Vagina (tissue), 2 donors: ENCODE data around the gene ZCCHC7. TPM values are rescaled to one million over a fixed set of nuclear protein-coding genes. Genes with fewer than 3 reads are reported as not detected.

Experiments
- DNase-seq, 2 donors: peaks; one replicate each; pipeline ENCODE4 v3.0.0-alpha.2; 2017; ENCODE audit errors: extremely low spot score in 2 of 2
- H3K27ac ChIP-seq: fragments of 200-600 bp; sonication (generic); one replicate; pipeline ENCODE4 v1.5.1; 2019
- H3K27me3 ChIP-seq: fragments of 200-600 bp; sonication (generic); one replicate; pipeline ENCODE4 v1.5.1; 2019
- H3K36me3 ChIP-seq, 2 donors: fragments of 200-600 bp; sonication (generic); one replicate each; pipeline ENCODE4 v1.5.1; 2017 to 2019
- H3K4me1 ChIP-seq: fragments of 200-600 bp; sonication (generic); one replicate; pipeline ENCODE4 v1.5.1; 2019
- H3K4me3 ChIP-seq, 2 donors: fragments of 200-600 bp; sonication (generic); 1 replicate in 1 of 2; 2 replicates in 1 of 2; pipeline ENCODE4 v1.5.1; 2016 to 2019
- H3K9me3 ChIP-seq: fragments of 200-600 bp; sonication (generic); one replicate; pipeline ENCODE4 v1.5.1; 2019
- CTCF ChIP-seq, 3 experiments: fragments of 450-650 bp in 2 of 3; fragments of 200-600 bp in 1 of 3; sonication (generic) in 1 of 3; IDR thresholded peaks; one replicate each; pipeline ENCODE4 v1.5.1; 2017 to 2019; ENCODE audit warnings: antibody characterized with exemption in 3 of 3, mild to moderate bottlenecking in 2 of 3, moderate library complexity in 2 of 3
- POLR2A ChIP-seq, 2 donors: fragments of 450-650 bp; IDR thresholded peaks; one replicate each; pipeline ENCODE4 v1.6.1; 2017; ENCODE audit warnings: antibody characterized with exemption in 2 of 2, mild to moderate bottlenecking in 2 of 2, moderate library complexity in 2 of 2
- POLR2AphosphoS5 ChIP-seq, 2 donors: sonication (generic); formaldehyde crosslinking; IDR thresholded peaks; one replicate each; pipeline ENCODE4 v1.9.0; 2017; ENCODE audit warnings: antibody characterized with exemption in 2 of 2, mild to moderate bottlenecking in 2 of 2, low read depth in 1 of 2; ENCODE audit not compliant: insufficient read depth in 1 of 2
- intact Hi-C: fragments of 100-400 bp; cut with DNase I; formaldehyde crosslinking; loops from one replicate; pipeline ENCODE4 v1.15.1; 2023
- total RNA-seq: library from RNA; depleted of rRNA; stranded (reverse); fragments of >200 nt; gene quantifications from one replicate; pipeline ENCODE4 v1.2.3, GENCODE V29; 2016

Gene ZCCHC7
- total RNA-seq, 1 donor from 2014 or later: 15.2 TPM

- H3K4me1 ChIP-seq: no peaks in the 10 kb centered on the region
- H3K27me3 ChIP-seq: no peaks in the 10 kb centered on the region
- intact Hi-C loops: no loop called here
- H3K36me3 ChIP-seq: no peaks in the 10 kb centered on the region
- no peak overlapping the region for H3K4me3 ChIP-seq
- no peak overlapping the region for H3K27ac ChIP-seq
- H3K9me3 ChIP-seq: no peaks in the 10 kb centered on the region
- TF ChIP-seq CTCF (IDR thresholded peaks at IDR 0.05) (no peak), POLR2A (IDR thresholded peaks at IDR 0.05) (no peak), POLR2AphosphoS5 (IDR thresholded peaks at IDR 0.05; ENCODE audit: insufficient read depth in 1 of 2, low read depth in 1 of 2) (no peak)
- no peak for DNase-seq
Observed at GRCh38 chr9:37151812-37152211, 31.4 kb downstream of the ZCCHC7 start.

- Histone ChIP-seq H3K4me1 (no peaks in the 10 kb centered on the region), H3K27me3 (no peaks in the 10 kb centered on the region), H3K9me3 (no peaks in the 10 kb centered on the region), H3K36me3 (no peaks in the 10 kb centered on the region), H3K27ac (no peak overlapping the region), H3K4me3 (no peak overlapping the region)
- intact Hi-C loops: no loop called here
- no peak for DNase-seq
- TF ChIP-seq CTCF (IDR thresholded peaks at IDR 0.05) (no peak), POLR2A (IDR thresholded peaks at IDR 0.05) (no peak), POLR2AphosphoS5 (IDR thresholded peaks at IDR 0.05; ENCODE audit: insufficient read depth in 1 of 2, low read depth in 1 of 2) (no peak)
Observed at GRCh38 chr9:37152365-37152764, 32.0 kb downstream of the ZCCHC7 start.

GRCh38 chr9:37155601-37156000, 35.2 kb downstream of the ZCCHC7 start:
- DNase-seq: no peak
- no peaks in the 10 kb centered on the region for H3K27me3 ChIP-seq
- no peak overlapping the region for H3K4me3 ChIP-seq
- TF ChIP-seq POLR2AphosphoS5 (IDR thresholded peaks at IDR 0.05; ENCODE audit: insufficient read depth in 1 of 2, low read depth in 1 of 2) (no peak), CTCF (IDR thresholded peaks at IDR 0.05) (no peak), POLR2A (IDR thresholded peaks at IDR 0.05) (no peak)
- H3K27ac ChIP-seq: no peak overlapping the region
- intact Hi-C loops: no loop called here
- H3K4me1 ChIP-seq: no peaks in the 10 kb centered on the region
- no peaks in the 10 kb centered on the region for H3K9me3 ChIP-seq
- no peaks in the 10 kb centered on the region for H3K36me3 ChIP-seq

- no peak overlapping the region for H3K27ac ChIP-seq
- no peaks in the 10 kb centered on the region for H3K27me3 ChIP-seq
- no peaks in the 10 kb centered on the region for H3K4me1 ChIP-seq
- no peaks in the 10 kb centered on the region for H3K9me3 ChIP-seq
- no peaks in the 10 kb centered on the region for H3K36me3 ChIP-seq
- intact Hi-C loops: no loop called here
- DNase-seq: no peak
- H3K4me3 ChIP-seq: no peak overlapping the region
- no peak for TF ChIP-seq POLR2AphosphoS5 (IDR thresholded peaks at IDR 0.05; ENCODE audit: insufficient read depth in 1 of 2, low read depth in 1 of 2)
- TF ChIP-seq CTCF (IDR thresholded peaks at IDR 0.05): no peak
- no peak for TF ChIP-seq POLR2A (IDR thresholded peaks at IDR 0.05)
Observed at GRCh38 chr9:37156205-37156604, 35.8 kb downstream of the ZCCHC7 start.

GRCh38 chr9:37156781-37157356, 36.5 kb downstream of the ZCCHC7 start:
- Histone ChIP-seq H3K27ac (no peak overlapping the region), H3K27me3 (no peaks in the 10 kb centered on the region), H3K4me1 (no peaks in the 10 kb centered on the region), H3K4me3 (no peak overlapping the region), H3K9me3 (no peaks in the 10 kb centered on the region), H3K36me3 (no peaks in the 10 kb centered on the region)
- TF ChIP-seq CTCF (IDR thresholded peaks at IDR 0.05) (no peak), POLR2A (IDR thresholded peaks at IDR 0.05) (no peak), POLR2AphosphoS5 (IDR thresholded peaks at IDR 0.05; ENCODE audit: insufficient read depth in 1 of 2, low read depth in 1 of 2) (no peak)
- DNase-seq: no peak
- intact Hi-C loops: no loop called here
